ENCODE measurements around the gene EML6.

DNA sequence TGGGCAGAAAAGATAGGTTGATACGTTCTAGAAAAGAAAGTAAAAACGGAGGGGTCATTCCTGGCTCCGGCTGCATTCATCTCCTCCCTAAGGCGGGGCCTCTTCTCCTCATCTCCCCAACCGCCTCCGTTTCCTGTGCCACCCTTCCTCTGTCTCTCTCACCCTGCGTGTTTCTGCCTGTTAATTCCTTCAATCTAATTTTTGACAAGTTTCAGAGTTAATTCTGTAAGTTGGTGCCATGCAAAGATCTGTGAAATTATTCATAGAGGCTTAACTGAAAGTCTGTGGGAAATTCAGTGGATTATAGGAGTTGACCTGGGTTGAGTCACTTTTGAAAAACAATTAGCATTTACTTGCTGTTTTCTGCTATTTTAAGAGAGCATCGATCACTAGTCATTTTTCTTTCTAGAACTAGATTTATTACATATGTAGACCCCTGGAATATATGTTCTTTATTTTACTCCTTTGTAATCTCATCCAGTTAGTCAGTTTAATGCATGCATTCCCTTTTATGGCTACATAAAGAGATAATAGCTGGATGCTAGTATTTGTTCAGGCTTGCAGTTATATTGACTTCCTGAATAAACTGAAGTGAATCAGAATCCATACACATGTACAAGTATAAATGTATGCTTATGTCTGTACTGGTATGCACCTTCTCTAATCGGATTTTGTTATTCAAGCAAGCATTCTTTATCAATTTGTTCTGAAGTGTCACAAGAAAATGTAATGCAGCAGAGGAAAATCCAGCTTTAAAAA, 91.1 kb downstream of the EML6 start:
- TF ChIP-seq, protein P1, sequence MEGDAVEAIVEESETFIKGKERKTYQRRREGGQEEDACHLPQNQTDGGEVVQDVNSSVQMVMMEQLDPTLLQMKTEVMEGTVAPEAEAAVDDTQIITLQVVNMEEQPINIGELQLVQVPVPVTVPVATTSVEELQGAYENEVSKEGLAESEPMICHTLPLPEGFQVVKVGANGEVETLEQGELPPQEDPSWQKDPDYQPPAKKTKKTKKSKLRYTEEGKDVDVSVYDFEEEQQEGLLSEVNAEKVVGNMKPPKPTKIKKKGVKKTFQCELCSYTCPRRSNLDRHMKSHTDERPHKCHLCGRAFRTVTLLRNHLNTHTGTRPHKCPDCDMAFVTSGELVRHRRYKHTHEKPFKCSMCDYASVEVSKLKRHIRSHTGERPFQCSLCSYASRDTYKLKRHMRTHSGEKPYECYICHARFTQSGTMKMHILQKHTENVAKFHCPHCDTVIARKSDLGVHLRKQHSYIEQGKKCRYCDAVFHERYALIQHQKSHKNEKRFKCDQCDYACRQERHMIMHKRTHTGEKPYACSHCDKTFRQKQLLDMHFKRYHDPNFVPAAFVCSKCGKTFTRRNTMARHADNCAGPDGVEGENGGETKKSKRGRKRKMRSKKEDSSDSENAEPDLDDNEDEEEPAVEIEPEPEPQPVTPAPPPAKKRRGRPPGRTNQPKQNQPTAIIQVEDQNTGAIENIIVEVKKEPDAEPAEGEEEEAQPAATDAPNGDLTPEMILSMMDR (conservative IDR thresholded peaks at IDR 0.05; ENCODE audit: low read length), result no peak
- no peak for TF ChIP-seq EZH2phosphoT487 (IDR thresholded peaks at IDR 0.05; ENCODE audit: borderline replicate concordance)
